ENCODE measurements around the gene PCBP3. TPM values are rescaled to one million over a fixed set of nuclear protein-coding genes. Genes with fewer than 3 reads are reported as not detected.
"Not testable (repeated sequence)": the region's sequence is repeated elsewhere in the genome, so short reads cannot be mapped to it uniquely, and the experiment has no call there.

Gene PCBP3
- total RNA-seq, 1 donor from 2014 or later, result 5.5 TPM

- no peak for DNase-seq
Observed at GRCh38 chr21:45845770-45846090, 202.2 kb downstream of the PCBP3 start.

- DNase-seq, result no peak
Observed at GRCh38 chr21:45846373-45847160, 203.0 kb downstream of the PCBP3 start.

GRCh38 chr21:45847870-45848269 lies 204.3 kb downstream of the PCBP3 start:
- no peak for DNase-seq

DNA sequence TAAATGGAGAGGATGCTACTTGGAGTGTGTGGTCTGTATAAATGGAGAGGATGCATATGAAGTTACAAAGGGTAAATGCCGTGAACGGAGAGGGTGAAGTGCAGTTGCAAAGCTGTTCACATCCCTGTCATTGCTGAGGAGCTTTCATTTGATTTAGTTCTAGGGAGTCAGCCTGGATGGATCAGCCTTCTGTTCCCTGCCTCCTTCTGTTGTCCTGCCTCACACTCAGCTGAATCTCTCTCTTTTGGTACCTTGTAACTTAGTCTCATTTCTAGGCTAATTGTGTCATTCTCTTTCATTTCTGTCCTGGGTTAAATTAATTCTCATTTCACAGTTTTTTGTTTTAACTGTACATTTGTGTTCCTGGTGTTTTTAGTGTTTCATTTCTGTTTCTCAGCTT lies 204.8 kb downstream of the PCBP3 start:
- DNase-seq, result no peak

- DNase-seq, result no peak
Observed at GRCh38 chr21:45848805-45849204, 205.3 kb downstream of the PCBP3 start.

- DNase-seq, result no peak
Observed at GRCh38 chr21:45849651-45850050, 206.1 kb downstream of the PCBP3 start.

GRCh38 chr21:45850181-45850580 lies 206.7 kb downstream of the PCBP3 start:
- DNase-seq, result no peak

DNA sequence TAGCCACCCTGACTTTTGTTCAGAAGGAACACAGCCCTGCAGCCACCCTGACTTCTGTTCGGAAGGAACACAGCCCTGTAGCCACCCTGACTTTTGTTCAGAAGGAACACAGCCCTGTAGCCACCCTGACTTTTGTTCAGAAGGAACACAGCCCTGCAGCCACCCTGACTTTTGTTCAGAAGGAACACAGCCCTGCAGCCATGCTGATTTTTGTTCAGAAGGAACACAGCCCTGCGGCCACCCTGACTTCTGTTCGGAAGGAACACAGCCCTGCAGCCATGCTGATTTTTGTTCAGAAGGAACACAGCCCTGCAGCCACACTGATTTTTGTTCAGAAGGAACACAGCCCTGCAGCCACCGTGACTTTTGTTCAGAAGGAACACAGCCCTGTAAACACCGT lies 208.9 kb downstream of the PCBP3 start:
- DNase-seq, result not testable (repeated sequence)

GRCh38 chr21:45852886-45853400 lies 209.4 kb downstream of the PCBP3 start:
- no peak for DNase-seq

DNA sequence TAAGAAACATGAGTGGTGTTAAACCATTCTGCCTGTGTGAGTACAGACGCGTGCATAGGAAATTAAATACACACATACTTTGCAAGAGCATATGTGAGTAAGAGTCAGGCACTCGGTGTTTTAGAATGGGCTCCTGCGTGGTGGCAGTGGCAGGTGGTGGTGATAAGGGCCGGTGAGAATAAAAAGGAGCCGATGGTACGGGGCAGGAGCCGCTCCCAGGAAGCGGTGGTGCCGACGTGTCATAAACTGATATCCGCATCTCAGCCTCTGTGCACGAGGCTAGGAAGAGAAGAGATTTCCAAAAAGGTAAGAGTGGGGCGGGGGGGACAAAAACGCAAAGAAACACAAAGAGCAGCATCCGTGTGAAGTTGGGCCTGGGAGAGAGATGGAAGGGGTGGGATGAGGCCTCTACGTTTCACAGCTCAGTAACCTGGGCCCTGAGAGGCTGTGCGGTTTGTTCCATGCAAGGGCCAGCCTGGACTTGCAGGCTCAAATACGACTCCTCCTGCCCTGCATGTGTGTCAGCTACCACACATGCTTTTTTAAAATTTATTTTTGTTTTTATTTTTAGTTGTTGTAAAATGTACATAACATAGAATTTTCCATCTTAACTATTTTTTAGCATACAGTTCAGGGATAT lies 210.3 kb downstream of the PCBP3 start:
- DNase-seq, result no peak

DNA sequence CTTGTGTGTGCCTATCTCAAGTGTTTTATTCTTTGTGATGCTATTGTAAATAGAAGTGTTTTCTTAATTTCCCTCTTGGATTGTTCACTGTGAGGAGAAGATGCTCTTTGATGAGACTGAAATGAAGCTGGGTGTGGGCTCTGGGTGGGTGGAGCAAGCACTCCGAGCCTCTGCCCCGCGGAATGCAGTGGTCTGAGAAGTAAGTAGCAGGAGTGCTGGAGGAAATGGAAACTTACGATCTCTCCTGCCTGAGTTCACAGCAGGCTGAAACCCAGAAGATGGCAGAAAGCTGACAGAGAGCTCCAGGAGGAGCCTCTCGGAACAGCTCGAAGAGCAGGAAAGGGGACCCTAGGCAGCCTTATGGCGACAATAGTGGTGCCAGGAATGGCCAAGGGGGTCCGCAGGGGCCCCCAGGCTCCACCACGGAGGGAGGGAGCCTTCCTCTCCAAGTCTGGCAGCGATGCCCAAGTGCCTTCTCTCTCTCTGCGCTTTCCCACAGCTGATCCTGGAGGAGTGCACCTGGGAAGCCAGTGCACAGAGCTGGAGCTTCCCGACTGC lies 211.2 kb downstream of the PCBP3 start:
- DNase-seq, result no peak

DNA sequence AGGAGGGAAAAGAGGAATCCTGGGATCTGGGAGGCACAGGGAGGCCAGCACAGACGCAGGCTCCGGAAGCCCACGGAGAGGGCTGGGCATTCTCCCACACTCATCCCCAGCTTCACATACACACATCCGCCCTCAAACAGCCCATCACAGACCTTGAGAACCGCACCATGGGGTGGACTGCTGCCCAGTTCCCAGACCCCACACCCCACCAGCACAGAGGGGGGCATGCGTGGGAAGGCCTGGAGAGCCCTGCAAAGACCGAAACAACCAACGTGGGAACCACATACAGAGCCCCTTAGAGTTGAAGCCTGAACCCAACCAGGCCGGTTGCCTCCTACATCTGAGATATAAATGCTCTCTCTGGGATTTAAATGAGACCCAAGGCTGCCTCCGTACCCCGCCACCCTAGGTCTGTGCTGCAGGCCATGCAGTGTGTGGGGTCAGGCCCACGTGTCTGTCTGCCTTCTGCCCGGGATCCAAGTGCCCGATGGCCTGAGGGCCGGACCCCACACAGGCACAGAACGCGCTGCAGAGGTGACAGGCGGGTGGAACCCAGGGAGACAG lies 211.8 kb downstream of the PCBP3 start:
- no peak for DNase-seq

GRCh38 chr21:45856442-45856841 lies 212.9 kb downstream of the PCBP3 start:
- DNase-seq, result no peak

GRCh38 chr21:45856906-45857305 lies 213.4 kb downstream of the PCBP3 start:
- no peak for DNase-seq

GRCh38 chr21:45857761-45858160 lies 214.2 kb downstream of the PCBP3 start:
- no peak for DNase-seq

DNA sequence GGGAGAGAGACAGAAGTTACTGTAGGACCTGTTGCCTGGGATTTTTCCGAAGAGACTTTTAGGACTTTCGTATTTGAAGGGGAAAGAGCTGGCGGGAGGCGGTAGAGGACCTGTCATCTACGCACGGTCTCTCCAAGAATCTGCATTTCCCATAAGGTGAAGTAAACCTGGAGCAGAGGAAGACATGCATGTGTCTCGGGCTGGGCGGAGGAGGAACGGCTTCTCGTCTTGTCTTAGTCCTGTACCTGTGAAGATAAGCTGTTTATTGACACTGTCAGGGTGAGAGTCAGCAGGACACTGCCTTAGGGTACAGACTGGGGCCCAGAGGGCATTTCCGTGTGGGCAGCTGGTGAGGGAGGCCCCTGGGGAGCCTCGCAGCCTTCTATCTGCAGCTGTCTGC lies 214.7 kb downstream of the PCBP3 start:
- DNase-seq, result no peak

DNA sequence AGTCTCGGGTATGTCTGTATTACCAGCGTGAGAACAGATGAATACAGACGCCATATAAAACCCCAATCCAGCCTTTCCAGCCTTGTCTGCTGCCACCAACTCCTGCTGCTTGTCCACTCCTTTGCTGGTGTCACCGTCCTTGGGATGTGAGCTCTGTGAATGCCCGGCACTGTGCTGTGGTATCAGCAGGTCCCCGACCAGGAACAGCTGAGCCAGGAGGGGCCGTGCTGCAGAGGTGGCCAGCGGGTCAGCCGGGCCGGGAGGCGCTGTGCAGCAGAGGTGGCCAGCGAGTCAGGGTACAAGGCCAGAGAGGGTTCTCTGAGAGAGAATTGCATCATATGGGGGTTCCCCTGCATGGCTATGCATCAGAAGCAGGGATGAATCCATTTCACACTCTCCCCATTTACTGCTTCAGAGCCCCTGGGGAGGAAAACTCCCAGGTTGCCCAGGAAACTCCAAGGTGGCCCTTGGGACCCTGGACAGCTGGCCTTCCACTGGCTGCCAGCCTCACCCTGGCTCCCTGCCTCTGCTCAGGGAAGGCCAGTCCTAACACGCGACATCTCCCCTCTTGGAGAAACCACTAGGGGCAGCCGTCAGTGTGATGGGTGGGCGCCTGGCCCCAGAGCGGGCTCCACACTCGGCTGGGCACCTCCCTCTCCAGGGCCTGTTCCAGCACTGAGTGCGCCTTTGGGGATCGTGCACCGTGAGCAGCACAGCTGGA lies 215.7 kb downstream of the PCBP3 start:
- no peak for DNase-seq

DNA sequence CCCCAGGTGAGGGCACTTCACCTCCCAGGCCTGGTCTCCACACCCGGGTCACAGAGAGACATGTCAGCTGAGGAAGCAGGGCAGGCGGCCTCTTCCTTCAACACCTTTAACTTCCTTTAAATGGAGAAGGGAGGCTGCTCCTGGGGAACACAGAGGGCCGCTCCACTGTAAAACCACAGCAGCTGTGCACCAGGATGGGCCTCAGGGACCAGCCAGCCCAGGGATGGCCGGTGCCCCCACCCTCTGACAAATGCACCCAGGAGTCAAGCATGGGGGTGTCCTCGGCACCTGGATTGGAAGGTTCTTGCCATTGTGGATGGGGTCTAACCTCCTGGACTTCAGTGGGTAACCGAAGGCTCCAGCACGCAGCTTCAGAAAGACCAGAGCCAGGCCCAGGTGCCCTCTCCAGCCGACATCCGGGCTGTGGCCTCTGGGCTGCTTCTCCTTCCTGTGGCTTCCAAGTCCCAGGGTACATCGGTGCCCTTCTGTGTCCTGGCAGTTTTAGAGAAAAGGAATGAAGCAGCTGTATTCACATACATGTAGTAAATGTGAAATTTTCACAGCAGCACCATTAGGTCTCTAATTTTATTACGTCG lies 216.3 kb downstream of the PCBP3 start:
- no peak for DNase-seq

- DNase-seq, result no peak
Observed at GRCh38 chr21:45860493-45861155, 217.1 kb downstream of the PCBP3 start.

DNA sequence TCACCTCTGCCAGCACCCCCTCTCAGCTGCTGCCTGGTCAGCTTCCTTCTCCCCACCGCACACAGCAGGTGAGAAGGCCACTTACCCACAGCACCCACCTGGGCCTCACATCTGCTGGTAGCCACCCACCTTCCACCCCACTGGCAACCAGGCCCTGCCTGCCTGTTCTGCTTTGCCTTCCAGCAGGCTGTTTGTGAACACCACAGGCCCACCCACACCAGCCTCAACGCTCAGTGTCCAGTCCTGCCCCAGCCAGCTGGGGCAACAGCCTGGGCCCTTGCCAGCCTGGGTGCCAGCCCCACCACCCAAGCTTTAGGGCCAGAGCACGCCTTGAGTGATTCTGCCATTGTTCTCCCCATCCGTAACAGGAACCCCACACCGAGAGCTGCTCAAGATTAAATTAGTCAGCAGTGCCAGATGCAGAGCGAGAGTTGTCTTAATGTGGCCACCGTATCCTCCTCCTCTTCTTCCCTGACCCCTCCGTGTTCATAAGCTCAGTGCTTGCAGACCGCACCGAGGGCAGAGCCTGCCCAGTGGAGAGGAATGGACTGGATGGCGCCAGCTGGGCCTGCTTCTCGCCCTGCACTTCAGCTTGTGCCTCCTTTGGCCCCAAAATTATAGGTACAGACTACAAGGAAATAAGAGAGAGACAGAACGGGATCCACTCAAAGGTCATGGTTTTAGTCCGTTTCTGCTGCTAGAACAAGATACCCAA lies 217.8 kb downstream of the PCBP3 start:
- DNase-seq, result no peak
